GM13976 (cell line): ENCODE data around the gene SIGLEC14.

Source experiments
- DNase-seq: peaks from one replicate; pipeline ENCODE4 v3.0.0; 2012; ENCODE audit warnings: low spot score
- in situ Hi-C: fragments of 300-500 bp; cut with MboI; formaldehyde crosslinking; loops from one replicate; pipeline ENCODE4 v1.12.0; 2022; ENCODE audit warnings: low sequenced_read_pairs, mixed read lengths, inconsistent platforms; ENCODE audit not compliant: unreplicated experiment
- TF ChIP-seq, protein P1 (sequence below): IDR thresholded peaks from 2 replicates; pipeline ENCODE4 v1.5.1; 2012; ENCODE audit warnings: borderline replicate concordance, mild to moderate bottlenecking; ENCODE audit not compliant: insufficient read depth; ENCODE audit errors: extremely low read depth, missing control alignments, control extremely low read depth

Gene SIGLEC14

GRCh38 chr19:51653162-51653561 lies 6.5 kb upstream of the SIGLEC14 start:
- DNase-seq = no peak
- in situ Hi-C loops = loop anchor here (25.0 kb wide), 2 partner anchors 316 to 491 kb away; partner anchors contain the start of gene VSIG10L
- TF ChIP-seq, protein P1, sequence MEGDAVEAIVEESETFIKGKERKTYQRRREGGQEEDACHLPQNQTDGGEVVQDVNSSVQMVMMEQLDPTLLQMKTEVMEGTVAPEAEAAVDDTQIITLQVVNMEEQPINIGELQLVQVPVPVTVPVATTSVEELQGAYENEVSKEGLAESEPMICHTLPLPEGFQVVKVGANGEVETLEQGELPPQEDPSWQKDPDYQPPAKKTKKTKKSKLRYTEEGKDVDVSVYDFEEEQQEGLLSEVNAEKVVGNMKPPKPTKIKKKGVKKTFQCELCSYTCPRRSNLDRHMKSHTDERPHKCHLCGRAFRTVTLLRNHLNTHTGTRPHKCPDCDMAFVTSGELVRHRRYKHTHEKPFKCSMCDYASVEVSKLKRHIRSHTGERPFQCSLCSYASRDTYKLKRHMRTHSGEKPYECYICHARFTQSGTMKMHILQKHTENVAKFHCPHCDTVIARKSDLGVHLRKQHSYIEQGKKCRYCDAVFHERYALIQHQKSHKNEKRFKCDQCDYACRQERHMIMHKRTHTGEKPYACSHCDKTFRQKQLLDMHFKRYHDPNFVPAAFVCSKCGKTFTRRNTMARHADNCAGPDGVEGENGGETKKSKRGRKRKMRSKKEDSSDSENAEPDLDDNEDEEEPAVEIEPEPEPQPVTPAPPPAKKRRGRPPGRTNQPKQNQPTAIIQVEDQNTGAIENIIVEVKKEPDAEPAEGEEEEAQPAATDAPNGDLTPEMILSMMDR = no peak

DNA sequence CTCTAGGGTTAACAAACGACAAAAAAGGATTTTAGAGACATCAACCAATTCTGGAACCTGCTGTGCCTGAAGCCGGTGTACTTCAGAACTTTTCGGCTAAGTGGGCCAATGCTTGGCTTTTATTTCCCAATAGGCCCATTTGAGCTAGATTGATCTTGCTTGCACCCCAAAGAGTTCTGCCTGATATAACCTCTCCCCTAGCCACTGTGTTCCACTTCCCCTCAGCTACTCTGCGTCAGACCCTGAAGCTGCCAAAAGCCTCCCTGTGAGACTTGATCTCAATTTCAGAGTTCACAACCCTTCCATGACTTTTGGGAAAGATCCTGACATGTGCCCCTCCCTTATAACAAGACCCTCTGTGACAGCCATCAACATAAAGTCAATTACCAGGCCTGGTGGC lies 5.6 kb upstream of the SIGLEC14 start:
- no peak for DNase-seq
- in situ Hi-C loops = loop anchor here (25.0 kb wide), 2 partner anchors 315 to 490 kb away; partner anchors contain the start of gene VSIG10L
- TF ChIP-seq, protein P1 = no peak

DNA sequence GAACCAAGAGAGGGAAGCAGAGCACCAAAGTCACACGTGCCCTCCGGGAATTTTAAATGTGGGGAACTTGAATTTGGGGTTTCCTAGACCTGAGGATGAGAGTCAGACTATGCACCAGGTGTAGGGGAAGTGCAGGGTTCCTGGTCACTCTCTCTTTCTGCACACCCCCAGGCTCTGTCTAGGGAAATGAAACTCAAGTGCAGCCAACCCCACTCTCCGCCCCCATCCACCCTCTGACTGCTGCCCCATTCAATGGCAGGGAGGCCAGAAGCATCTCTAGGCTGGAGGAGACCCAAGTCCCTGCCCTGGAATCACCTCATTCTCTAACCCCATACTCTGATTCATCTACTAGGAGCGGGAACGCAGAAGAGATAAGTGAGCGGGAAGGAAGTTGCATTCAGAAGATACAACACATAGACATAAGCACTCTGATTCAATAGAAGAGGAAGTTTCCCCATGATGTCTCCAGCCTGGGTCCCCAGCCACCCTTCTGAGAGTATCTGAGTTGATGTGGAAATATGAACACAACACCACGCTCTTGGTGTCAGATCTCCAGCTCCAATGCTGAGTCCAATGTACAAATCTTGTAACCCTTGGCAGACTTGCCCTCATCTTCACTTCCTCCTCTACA lies 4.7 kb upstream of the SIGLEC14 start:
- in situ Hi-C loops = loop anchor here (25.0 kb wide), 2 partner anchors 314 to 489 kb away; partner anchors contain the start of gene VSIG10L
- TF ChIP-seq, protein P1 = no peak
- no peak for DNase-seq

DNA sequence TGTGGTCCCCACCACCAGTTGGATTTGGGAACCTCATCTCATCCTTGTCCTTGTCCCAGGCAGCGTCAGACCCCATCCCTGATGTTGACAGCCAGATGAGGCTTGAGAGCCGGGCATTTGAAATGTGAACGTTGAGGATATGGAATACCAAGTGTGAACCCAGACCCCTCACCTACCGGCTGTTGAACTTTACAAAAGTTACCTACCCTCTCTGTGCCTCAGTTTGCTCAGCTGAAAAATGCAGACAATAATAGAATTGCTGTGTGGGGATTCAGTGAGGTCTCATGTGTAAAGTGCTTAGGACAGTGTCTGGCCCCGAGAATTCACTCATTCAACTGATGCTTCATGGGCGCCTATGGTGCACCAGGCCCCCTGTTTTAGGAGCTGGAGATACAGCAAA lies 693 bp upstream of the SIGLEC14 start:
- in situ Hi-C loops = no loop called here
- DNase-seq = no peak
- TF ChIP-seq, protein P1 = no peak

GRCh38 chr19:51644636-51645271 lies 1.9 kb downstream of the SIGLEC14 start:
- in situ Hi-C loops = no loop called here
- no peak for DNase-seq

DNA sequence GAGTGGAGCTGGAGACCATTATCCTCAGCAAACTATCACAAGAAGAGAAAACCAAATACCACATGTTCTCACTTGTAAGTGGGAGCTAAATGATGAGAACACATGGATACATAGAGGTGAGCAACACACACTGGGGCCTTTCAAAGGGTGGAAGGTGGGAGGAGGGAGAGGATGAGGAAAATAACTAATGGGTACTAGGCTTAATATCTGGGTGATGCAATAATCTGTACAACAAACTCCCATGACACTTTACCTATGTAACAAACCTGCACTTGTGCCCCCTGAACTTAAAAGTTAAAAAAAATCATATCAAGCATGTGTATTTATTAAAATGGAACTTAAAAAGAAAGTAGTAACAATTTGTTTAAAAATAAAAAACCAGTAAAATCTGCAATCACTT lies 5.0 kb downstream of the SIGLEC14 start:
- no peak for DNase-seq
- TF ChIP-seq, protein P1 = no peak
- in situ Hi-C loops = no loop called here

More at GRCh38 chr19:51644636-51645271, 1.9 kb downstream of the SIGLEC14 start:
- TF ChIP-seq, protein P1 = no peak
